ENCODE results near the gene TSPYL6. TPM values are rescaled to one million over a fixed set of nuclear protein-coding genes. Genes with fewer than 3 reads are reported as not detected.

The TSPYL6 gene
- total RNA-seq (2022; extraction: Qiagen RNA extraction; ENCODE audit: low read depth), result not detected in 5 replicates

DNA sequence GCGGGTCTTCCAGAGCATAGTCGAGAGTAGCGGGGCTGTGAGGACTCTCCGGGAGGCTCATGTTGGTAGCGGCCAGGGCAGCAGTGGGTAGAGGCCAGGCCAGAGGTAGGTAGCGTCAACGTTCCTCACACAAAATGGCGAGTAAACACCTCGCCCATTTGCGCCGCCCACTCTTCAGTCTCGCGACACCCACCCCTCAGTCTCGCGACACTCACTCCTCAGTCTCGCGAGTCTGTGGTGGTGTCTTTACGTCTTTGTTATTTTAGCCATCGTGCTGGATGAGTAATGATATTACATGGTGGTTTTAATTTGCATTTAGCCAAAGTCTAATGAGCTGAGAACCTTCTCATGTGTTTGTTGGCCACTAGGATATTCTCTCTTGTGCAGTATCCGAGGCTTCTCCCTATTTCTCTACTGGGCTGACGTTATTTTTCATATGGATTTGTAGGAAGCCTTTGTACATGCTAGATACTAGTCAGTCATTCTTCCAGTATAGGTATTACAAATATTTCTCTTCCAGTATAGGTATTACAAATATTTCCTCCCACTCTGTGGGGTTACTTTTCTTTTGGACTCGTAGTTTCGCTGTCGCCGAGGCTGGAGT lies at the start of gene TSPYL6:
TSPYL6 (minus strand) TSS at position 139 of the 604 bp plus-strand sequence; CDS start at position 61, 78 bp downstream.

Other genes with a start within 250 kb of the TSPYL6 start
- 6.3 to 8.4 TPM (median 8.0 TPM) in 5 replicates for gene ACYP2, start 140.6 kb downstream of the TSPYL6 start, total RNA-seq (2022; extraction: Qiagen RNA extraction; ENCODE audit: low read depth)
- 133 to 175 TPM (median 151 TPM) in 5 replicates for gene SPTBN1, start 200.1 kb upstream of the TSPYL6 start, total RNA-seq (2022; extraction: Qiagen RNA extraction; ENCODE audit: low read depth)

All from A549 treated with CpdA at 1 μM for 4 hours (cell line).